ENCODE results near the gene GAS2L2. TPM values are rescaled to one million over a fixed set of nuclear protein-coding genes. Genes with fewer than 3 reads are reported as not detected.
A peak's percentile ranks its signal among the peaks of the same experiment; 100 is the strongest.

GAS2L2 gene
- total and polyA plus RNA-seq, 2 experiments from 2014 or later, result not detected

GRCh38 chr17:35743626-35744328 is 9.3 kb downstream of the GAS2L2 start:
- H3K9ac ChIP-seq, result no peak overlapping the region
- no peaks in the 10 kb centered on the region for H3K9me2 ChIP-seq (ENCODE audit: insufficient read depth)
- H4K20me1 ChIP-seq (ENCODE audit: insufficient read depth), result no peaks in the 10 kb centered on the region
- DNase-seq, result peak; percentile 58
- in situ Hi-C loops (cut with MboI), result no loop called here
- no peaks in the 10 kb centered on the region for H3K4me1 ChIP-seq (ENCODE audit: insufficient read depth)
- H3K27ac ChIP-seq, result no peak overlapping the region
- peaks cover 29% of the 10 kb centered on the region for H3K27me3 ChIP-seq (replicated peaks; ENCODE audit: insufficient read depth)
- WGBS, 2 experiments (ENCODE audit: low coverage in 1 of 2, low lambda C conversion rate in 2 of 2, missing lambda C conversion rate in 2 of 2), result 38 to 40% methylated on average over 7 of the region's 7 CpGs
- no peaks in the 10 kb centered on the region for H3F3A ChIP-seq (ENCODE audit: insufficient read depth)
- no peak for TF ChIP-seq EZH2 (IDR thresholded peaks at IDR 0.05; ENCODE audit: insufficient read depth, poor library complexity, severe bottlenecking)
- no peak overlapping the region for H3K4me2 ChIP-seq (ENCODE audit: unreplicated experiment)
- no peaks in the 10 kb centered on the region for H3K9me3 ChIP-seq (ENCODE audit: low read depth)
- H3K79me2 ChIP-seq (ENCODE audit: insufficient read depth), result no peaks in the 10 kb centered on the region
- H3K4me3 ChIP-seq, result no peak overlapping the region
- no peak overlapping the region for H2AFZ ChIP-seq
- no peaks in the 10 kb centered on the region for H3K36me3 ChIP-seq (ENCODE audit: low read depth)

DNA sequence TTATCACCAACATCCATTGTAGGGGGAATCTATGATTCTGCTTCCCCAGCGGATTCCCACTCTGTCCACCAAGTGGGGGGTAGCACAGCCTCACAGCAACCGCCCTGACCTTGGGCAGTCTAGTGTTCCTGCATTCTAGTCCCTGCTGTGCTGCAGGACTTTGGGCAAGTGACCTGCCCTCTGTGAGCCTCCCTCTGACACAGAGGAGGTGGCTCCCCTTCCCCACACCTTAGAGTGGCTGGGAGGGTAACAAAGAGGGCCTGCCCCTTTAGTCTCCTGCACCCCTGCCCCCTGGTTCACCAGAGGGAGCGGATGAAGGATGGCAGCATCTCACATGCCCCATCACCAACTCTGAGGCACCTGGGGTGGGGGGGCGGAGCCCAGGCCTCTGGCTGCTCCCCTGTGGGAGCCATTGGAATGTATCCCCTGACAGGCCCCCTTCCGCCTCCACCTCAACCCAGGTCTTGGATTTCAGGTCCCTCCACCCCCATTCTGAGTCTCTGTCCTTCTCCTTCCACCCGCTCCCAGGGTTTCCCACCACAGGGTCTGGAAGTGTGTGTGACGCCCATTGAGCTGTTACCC is 10.1 kb downstream of the GAS2L2 start:
- in situ Hi-C loops (cut with MboI), result no loop called here
- 61 to 64% methylated on average over 7 of the region's 7 CpGs for WGBS, 2 experiments (ENCODE audit: low coverage in 1 of 2, low lambda C conversion rate in 2 of 2, missing lambda C conversion rate in 2 of 2)

DNA sequence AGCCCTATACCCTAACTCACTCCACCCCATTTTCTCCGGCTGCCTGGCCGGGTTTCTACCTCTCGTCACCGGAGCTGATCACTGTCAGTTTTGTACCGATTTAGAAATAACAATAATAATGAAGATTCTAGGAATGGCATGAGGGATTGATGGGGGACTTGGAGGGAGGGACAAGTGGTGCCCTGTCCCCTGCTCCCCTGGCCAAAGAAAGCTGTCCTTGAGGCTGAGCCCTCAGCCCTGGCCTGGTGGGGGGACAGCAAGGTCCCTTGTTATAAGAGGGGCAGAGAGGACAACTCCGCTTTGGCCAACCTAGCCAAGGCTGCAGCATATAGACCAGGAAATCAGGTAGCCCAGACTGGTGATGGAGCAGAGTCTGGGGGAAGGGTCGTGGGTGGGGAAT is 10.5 kb downstream of the GAS2L2 start:
- Histone ChIP-seq H3K9me3 (ENCODE audit: low read depth) (no peaks in the 10 kb centered on the region), H3F3A (ENCODE audit: insufficient read depth) (no peaks in the 10 kb centered on the region), H2AFZ (no peak overlapping the region), H3K27me3 (replicated peaks; ENCODE audit: insufficient read depth) (peaks cover 29% of the 10 kb centered on the region), H3K27ac (no peak overlapping the region), H3K9ac (no peak overlapping the region), H3K4me3 (no peak overlapping the region), H3K4me1 (ENCODE audit: insufficient read depth) (no peaks in the 10 kb centered on the region), H3K36me3 (ENCODE audit: low read depth) (no peaks in the 10 kb centered on the region), H3K79me2 (ENCODE audit: insufficient read depth) (no peaks in the 10 kb centered on the region), H3K4me2 (ENCODE audit: unreplicated experiment) (no peak overlapping the region), H3K9me2 (ENCODE audit: insufficient read depth) (no peaks in the 10 kb centered on the region), H4K20me1 (ENCODE audit: insufficient read depth) (no peaks in the 10 kb centered on the region)
- no peak for DNase-seq
- in situ Hi-C loops (cut with MboI), result no loop called here
- 52 to 57% methylated on average over 7 of the region's 7 CpGs for WGBS, 2 experiments (ENCODE audit: low coverage in 1 of 2, low lambda C conversion rate in 2 of 2, missing lambda C conversion rate in 2 of 2)
- TF ChIP-seq EZH2 (IDR thresholded peaks at IDR 0.05; ENCODE audit: insufficient read depth, poor library complexity, severe bottlenecking) (no peak), EZH2phosphoT487 (IDR thresholded peaks at IDR 0.05; ENCODE audit: insufficient read depth, low read depth) (no peak)

More for the DNA sequence above, 10.1 kb downstream of the GAS2L2 start:
- H3K4me2 ChIP-seq (ENCODE audit: unreplicated experiment), result no peak overlapping the region
- no peaks in the 10 kb centered on the region for H4K20me1 ChIP-seq (ENCODE audit: insufficient read depth)
- TF ChIP-seq EZH2phosphoT487 (IDR thresholded peaks at IDR 0.05; ENCODE audit: insufficient read depth, low read depth) (no peak), EZH2 (IDR thresholded peaks at IDR 0.05; ENCODE audit: insufficient read depth, poor library complexity, severe bottlenecking) (no peak)
- DNase-seq, result no peak
- no peaks in the 10 kb centered on the region for H3K9me3 ChIP-seq (ENCODE audit: low read depth)
- no peaks in the 10 kb centered on the region for H3K36me3 ChIP-seq (ENCODE audit: low read depth)
- no peak overlapping the region for H3K9ac ChIP-seq
- H3K27ac ChIP-seq, result no peak overlapping the region
- no peaks in the 10 kb centered on the region for H3F3A ChIP-seq (ENCODE audit: insufficient read depth)
- H3K27me3 ChIP-seq (replicated peaks; ENCODE audit: insufficient read depth), result peaks cover 29% of the 10 kb centered on the region
- H3K4me3 ChIP-seq, result no peak overlapping the region
- no peak overlapping the region for H2AFZ ChIP-seq
- no peaks in the 10 kb centered on the region for H3K9me2 ChIP-seq (ENCODE audit: insufficient read depth)
- no peaks in the 10 kb centered on the region for H3K4me1 ChIP-seq (ENCODE audit: insufficient read depth)
- no peaks in the 10 kb centered on the region for H3K79me2 ChIP-seq (ENCODE audit: insufficient read depth)

- no peak for DNase-seq
These were observed 11.8 kb downstream of the GAS2L2 start for GRCh38 chr17:35740997-35741931.

More at GRCh38 chr17:35740997-35741931, 11.8 kb downstream of the GAS2L2 start:
- H3K4me1 ChIP-seq (ENCODE audit: insufficient read depth), result no peaks in the 10 kb centered on the region
- H3K27ac ChIP-seq, result no peak overlapping the region
- no peaks in the 10 kb centered on the region for H3F3A ChIP-seq (ENCODE audit: insufficient read depth)
- H4K20me1 ChIP-seq (ENCODE audit: insufficient read depth), result no peaks in the 10 kb centered on the region
- H3K9ac ChIP-seq, result no peak overlapping the region
- H3K36me3 ChIP-seq (ENCODE audit: low read depth), result no peaks in the 10 kb centered on the region
- H3K79me2 ChIP-seq (ENCODE audit: insufficient read depth), result no peaks in the 10 kb centered on the region
- no peaks in the 10 kb centered on the region for H3K9me2 ChIP-seq (ENCODE audit: insufficient read depth)
- peaks cover 29% of the 10 kb centered on the region for H3K27me3 ChIP-seq (replicated peaks; ENCODE audit: insufficient read depth)
- in situ Hi-C loops (cut with MboI), result no loop called here
- H3K9me3 ChIP-seq (ENCODE audit: low read depth), result no peaks in the 10 kb centered on the region
- H3K4me3 ChIP-seq, result no peak overlapping the region
- TF ChIP-seq EZH2phosphoT487 (IDR thresholded peaks at IDR 0.05; ENCODE audit: insufficient read depth, low read depth), result no peak
- H3K4me2 ChIP-seq (ENCODE audit: unreplicated experiment), result no peak overlapping the region
- 20 to 24% methylated on average over 56 of the region's 73 CpGs for WGBS, 2 experiments (ENCODE audit: low coverage in 1 of 2, low lambda C conversion rate in 2 of 2, missing lambda C conversion rate in 2 of 2)
- no peak overlapping the region for H2AFZ ChIP-seq
